HepG2 (cell line): Measurements from ENCODE around the gene MEF2B. TPM values are rescaled to one million over a fixed set of nuclear protein-coding genes. Genes with fewer than 3 reads are reported as not detected.

Experiments used
- ARNTL ChIP-seq: sonication (generic); formaldehyde crosslinking; IDR thresholded peaks from 2 replicates; pipeline ENCODE4 v1.4.0; 2020; ENCODE audit warnings: mild to moderate bottlenecking, missing genetic modification reagents
- ATF7-NPFF ChIP-seq: sonication (generic); formaldehyde crosslinking; IDR thresholded peaks from 2 replicates; pipeline ENCODE4 v1.8.1; 2023; ENCODE audit warnings: mild to moderate bottlenecking, low read depth, missing genetic modification reagents, moderate library complexity
- FOXK1 ChIP-seq: sonication (generic); formaldehyde crosslinking; IDR thresholded peaks from 2 replicates; pipeline ENCODE4 v1.4.0; 2020; ENCODE audit warnings: low read depth, missing genetic modification reagents, borderline replicate concordance
- HNF4G ChIP-seq, 2 experiments: sonication (generic) in 1 of 2; formaldehyde crosslinking in 1 of 2; IDR thresholded peaks; 2 replicates each; pipeline versions ENCODE4 v1.4.0 to v1.6.1; 2011 to 2020; ENCODE audit warnings: borderline replicate concordance in 2 of 2, low read depth in 2 of 2, mild to moderate bottlenecking in 2 of 2, low read length in 1 of 2, missing genetic modification reagents in 1 of 2, moderate library complexity in 1 of 2
- HNRNPLL ChIP-seq: fragments of 200-400 bp; formaldehyde crosslinking; IDR thresholded peaks from 2 replicates; pipeline ENCODE4 v1.6.1; 2017; ENCODE audit warnings: mild to moderate bottlenecking, low read depth, low read length; ENCODE audit not compliant: poor library complexity, severe bottlenecking
- MAZ ChIP-seq, 2 experiments: sonication (generic) in 1 of 2; formaldehyde crosslinking in 1 of 2; IDR thresholded peaks; 2 replicates each; pipeline versions ENCODE4 v1.5.0 to v1.6.1; 2012 to 2020; ENCODE audit warnings: low read depth in 2 of 2, mild to moderate bottlenecking in 2 of 2, borderline replicate concordance in 1 of 2, improper control_type of control experiment in 1 of 2, low read length in 1 of 2, missing genetic modification reagents in 1 of 2, moderate library complexity in 1 of 2
- MYC ChIP-seq: sonication (generic); formaldehyde crosslinking; IDR thresholded peaks from 2 replicates; pipeline ENCODE4 v1.9.0; 2021; ENCODE audit warnings: missing genetic modification reagents, borderline replicate concordance
- NR2F6 ChIP-seq, 2 experiments: IDR thresholded peaks; 2 replicates each; pipeline ENCODE4 v1.6.1; 2016; ENCODE audit warnings: antibody characterized with exemption in 1 of 2, mild to moderate bottlenecking in 1 of 2
- POLR2G ChIP-seq: fragments of 200-400 bp; formaldehyde crosslinking; IDR thresholded peaks from 2 replicates; pipeline ENCODE4 v1.6.1; 2018; ENCODE audit warnings: mild to moderate bottlenecking, low read depth, low read length, moderate library complexity
- RFXANK ChIP-seq: IDR thresholded peaks from 2 replicates; pipeline ENCODE4 v1.6.1; 2016
- SNAPC5 ChIP-seq: sonication (generic); formaldehyde crosslinking; IDR thresholded peaks from 2 replicates; pipeline ENCODE4 v1.8.1; 2023; ENCODE audit warnings: mild to moderate bottlenecking, missing genetic modification reagents, borderline replicate concordance
- ZBTB20 ChIP-seq: sonication (generic); formaldehyde crosslinking; IDR thresholded peaks from 2 replicates; pipeline ENCODE4 v1.8.1; 2023; ENCODE audit warnings: missing genetic modification reagents, low read depth, mild to moderate bottlenecking, borderline replicate concordance
- ZBTB3 ChIP-seq: sonication (generic); formaldehyde crosslinking; IDR thresholded peaks from 2 replicates; pipeline ENCODE4 v1.4.0; 2020; ENCODE audit warnings: low read depth, mild to moderate bottlenecking, moderate library complexity, missing genetic modification reagents, borderline replicate concordance
- ZFP1 ChIP-seq: IDR thresholded peaks from 2 replicates; pipeline ENCODE4 v1.6.1; 2016
- ZFX ChIP-seq: sonication (generic); formaldehyde crosslinking; IDR thresholded peaks from 2 replicates; pipeline ENCODE4 v1.4.0; 2020; ENCODE audit warnings: mild to moderate bottlenecking, low read depth, missing genetic modification reagents, moderate library complexity
- ZNF180 ChIP-seq: sonication (generic); formaldehyde crosslinking; IDR thresholded peaks from 2 replicates; pipeline ENCODE4 v1.4.0; 2020; ENCODE audit warnings: low read depth, missing genetic modification reagents, borderline replicate concordance
- ZNF761 ChIP-seq: sonication (generic); formaldehyde crosslinking; conservative IDR thresholded peaks from 2 replicates; pipeline ENCODE4 v1.4.0; 2020; ENCODE audit warnings: mild to moderate bottlenecking, missing genetic modification reagents
- polyA plus RNA-seq, 8 experiments: library from polyadenylated mRNA; depleted of rRNA in 3 of 8; stranded (reverse) in 7 of 8; unstranded in 1 of 8; fragments of >200 nt; fragmentation: Illumina TruSeq in 4 of 8; extraction: Trizol in 4 of 8; gene quantifications; 2 replicates each; pipeline versions ENCODE4 v1.2.1 to v1.2.3, GENCODE V29; 2011 to 2016; ENCODE audit warnings: low read depth in 4 of 8, missing spikeins in 1 of 8, mixed read lengths in 1 of 8; ENCODE audit not compliant: insufficient read depth in 1 of 8
- total RNA-seq, 5 experiments: library from RNA; depleted of rRNA; stranded (reverse); fragments of >200 nt; fragmentation: Illumina TruSeq; extraction: Trizol; gene quantifications; 2 replicates each; pipeline ENCODE4 v1.2.3, GENCODE V29; 2016; ENCODE audit warnings: low read depth in 1 of 5
- TF ChIP-seq, protein P1 (sequence below): IDR thresholded peaks from 2 replicates; pipeline ENCODE4 v1.6.1; 2016; ENCODE audit warnings: control low read depth
- TF ChIP-seq, protein P2 (sequence below): sonication (generic); formaldehyde crosslinking; IDR thresholded peaks from 2 replicates; pipeline ENCODE4 v1.4.0; 2020; ENCODE audit warnings: missing genetic modification reagents, mild to moderate bottlenecking, borderline replicate concordance
- TF ChIP-seq, protein P3 (sequence below): sonication (generic); formaldehyde crosslinking; IDR thresholded peaks from 2 replicates; pipeline ENCODE4 v1.5.0; 2020; ENCODE audit warnings: mild to moderate bottlenecking, missing genetic modification reagents, borderline replicate concordance

MEF2B gene
- total and polyA plus RNA-seq, 2 of the 13 experiments (the other 11 are each of a cell fraction or from before 2014, with no cell fraction given) = 1.2 to 1.7 TPM

DNA sequence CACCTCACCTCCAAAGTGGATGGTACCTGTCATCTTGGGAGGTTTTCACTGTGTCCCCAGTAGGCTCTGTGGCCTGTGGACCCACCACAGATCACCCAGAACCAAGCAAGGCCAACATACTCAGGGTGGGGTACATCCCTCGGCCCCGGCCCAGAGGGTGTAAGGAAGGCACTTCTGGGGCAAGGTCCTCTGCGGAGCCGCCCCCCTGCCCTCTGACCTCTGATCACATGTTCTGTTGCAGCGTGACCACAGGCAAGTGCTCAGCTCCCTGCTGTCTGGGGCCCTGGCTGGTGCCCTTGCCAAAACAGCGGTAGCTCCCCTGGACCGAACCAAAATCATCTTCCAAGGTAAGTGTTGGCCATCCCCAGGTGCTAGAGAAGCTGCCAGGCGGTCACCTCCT lies 68.5 kb downstream of the MEF2B start (continued):
- TF ChIP-seq MYC (CRISPR knock-in tag) (0 out of 2 replicates have a peak, but pooled peaks have one; percentile 56), ZNF180 (no peak), HNF4G (IDR thresholded peaks at IDR 0.05; ENCODE audit: borderline replicate concordance, low read depth, low read length) (0 out of 2 replicates have a peak, but pooled peaks have one; percentile 13), HNF4G (CRISPR knock-in tag; IDR thresholded peaks at IDR 0.05; ENCODE audit: borderline replicate concordance, low read depth) (no peak), SNAPC5 (no peak), ZBTB20 (CRISPR knock-in tag) (no peak), ZFX (CRISPR knock-in tag) (0 out of 2 replicates have a peak, but pooled peaks have one; percentile 36), ZNF761 (CRISPR knock-in tag) (no peak), POLR2G (no peak), RFXANK (CRISPR knock-in tag) (no peak), HNRNPLL (no peak), NR2F6 (IDR thresholded peaks at IDR 0.05) (peak; percentile 83), NR2F6 (CRISPR knock-in tag; IDR thresholded peaks at IDR 0.05) (peak; percentile 63; the same call in 1 of the 2 replicates), ZFP1 (CRISPR knock-in tag) (no peak), ATF7-NPFF (no peak), MAZ (IDR thresholded peaks at IDR 0.05; ENCODE audit: borderline replicate concordance, low read depth, low read length) (no peak), MAZ (CRISPR knock-in tag; IDR thresholded peaks at IDR 0.05; ENCODE audit: low read depth) (no peak), ZBTB3 (CRISPR knock-in tag) (no peak), FOXK1 (no peak), ARNTL (CRISPR knock-in tag) (no peak)
- TF ChIP-seq, protein P1, sequence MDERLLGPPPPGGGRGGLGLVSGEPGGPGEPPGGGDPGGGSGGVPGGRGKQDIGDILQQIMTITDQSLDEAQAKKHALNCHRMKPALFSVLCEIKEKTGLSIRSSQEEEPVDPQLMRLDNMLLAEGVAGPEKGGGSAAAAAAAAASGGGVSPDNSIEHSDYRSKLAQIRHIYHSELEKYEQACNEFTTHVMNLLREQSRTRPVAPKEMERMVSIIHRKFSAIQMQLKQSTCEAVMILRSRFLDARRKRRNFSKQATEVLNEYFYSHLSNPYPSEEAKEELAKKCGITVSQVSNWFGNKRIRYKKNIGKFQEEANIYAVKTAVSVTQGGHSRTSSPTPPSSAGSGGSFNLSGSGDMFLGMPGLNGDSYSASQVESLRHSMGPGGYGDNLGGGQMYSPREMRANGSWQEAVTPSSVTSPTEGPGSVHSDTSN (CRISPR knock-in tag) = no peak
- TF ChIP-seq, protein P2, sequence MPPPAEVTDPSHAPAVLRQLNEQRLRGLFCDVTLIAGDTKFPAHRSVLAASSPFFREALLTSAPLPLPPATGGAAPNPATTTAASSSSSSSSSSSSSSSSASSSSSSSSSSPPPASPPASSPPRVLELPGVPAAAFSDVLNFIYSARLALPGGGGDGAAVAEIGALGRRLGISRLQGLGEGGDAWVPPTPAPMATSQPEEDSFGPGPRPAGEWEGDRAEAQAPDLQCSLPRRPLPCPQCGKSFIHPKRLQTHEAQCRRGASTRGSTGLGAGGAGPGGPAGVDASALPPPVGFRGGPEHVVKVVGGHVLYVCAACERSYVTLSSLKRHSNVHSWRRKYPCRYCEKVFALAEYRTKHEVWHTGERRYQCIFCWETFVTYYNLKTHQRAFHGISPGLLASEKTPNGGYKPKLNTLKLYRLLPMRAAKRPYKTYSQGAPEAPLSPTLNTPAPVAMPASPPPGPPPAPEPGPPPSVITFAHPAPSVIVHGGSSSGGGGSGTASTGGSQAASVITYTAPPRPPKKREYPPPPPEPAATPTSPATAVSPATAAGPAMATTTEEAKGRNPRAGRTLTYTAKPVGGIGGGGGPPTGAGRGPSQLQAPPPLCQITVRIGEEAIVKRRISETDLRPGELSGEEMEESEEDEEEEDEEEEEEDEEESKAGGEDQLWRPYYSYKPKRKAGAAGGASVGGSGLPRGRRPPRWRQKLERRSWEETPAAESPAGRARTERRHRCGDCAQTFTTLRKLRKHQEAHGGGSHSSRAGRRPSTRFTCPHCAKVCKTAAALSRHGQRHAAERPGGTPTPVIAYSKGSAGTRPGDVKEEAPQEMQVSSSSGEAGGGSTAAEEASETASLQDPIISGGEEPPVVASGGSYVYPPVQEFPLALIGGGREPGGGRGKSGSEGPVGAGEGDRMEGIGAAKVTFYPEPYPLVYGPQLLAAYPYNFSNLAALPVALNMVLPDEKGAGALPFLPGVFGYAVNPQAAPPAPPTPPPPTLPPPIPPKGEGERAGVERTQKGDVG = no peak
- TF ChIP-seq, protein P3, sequence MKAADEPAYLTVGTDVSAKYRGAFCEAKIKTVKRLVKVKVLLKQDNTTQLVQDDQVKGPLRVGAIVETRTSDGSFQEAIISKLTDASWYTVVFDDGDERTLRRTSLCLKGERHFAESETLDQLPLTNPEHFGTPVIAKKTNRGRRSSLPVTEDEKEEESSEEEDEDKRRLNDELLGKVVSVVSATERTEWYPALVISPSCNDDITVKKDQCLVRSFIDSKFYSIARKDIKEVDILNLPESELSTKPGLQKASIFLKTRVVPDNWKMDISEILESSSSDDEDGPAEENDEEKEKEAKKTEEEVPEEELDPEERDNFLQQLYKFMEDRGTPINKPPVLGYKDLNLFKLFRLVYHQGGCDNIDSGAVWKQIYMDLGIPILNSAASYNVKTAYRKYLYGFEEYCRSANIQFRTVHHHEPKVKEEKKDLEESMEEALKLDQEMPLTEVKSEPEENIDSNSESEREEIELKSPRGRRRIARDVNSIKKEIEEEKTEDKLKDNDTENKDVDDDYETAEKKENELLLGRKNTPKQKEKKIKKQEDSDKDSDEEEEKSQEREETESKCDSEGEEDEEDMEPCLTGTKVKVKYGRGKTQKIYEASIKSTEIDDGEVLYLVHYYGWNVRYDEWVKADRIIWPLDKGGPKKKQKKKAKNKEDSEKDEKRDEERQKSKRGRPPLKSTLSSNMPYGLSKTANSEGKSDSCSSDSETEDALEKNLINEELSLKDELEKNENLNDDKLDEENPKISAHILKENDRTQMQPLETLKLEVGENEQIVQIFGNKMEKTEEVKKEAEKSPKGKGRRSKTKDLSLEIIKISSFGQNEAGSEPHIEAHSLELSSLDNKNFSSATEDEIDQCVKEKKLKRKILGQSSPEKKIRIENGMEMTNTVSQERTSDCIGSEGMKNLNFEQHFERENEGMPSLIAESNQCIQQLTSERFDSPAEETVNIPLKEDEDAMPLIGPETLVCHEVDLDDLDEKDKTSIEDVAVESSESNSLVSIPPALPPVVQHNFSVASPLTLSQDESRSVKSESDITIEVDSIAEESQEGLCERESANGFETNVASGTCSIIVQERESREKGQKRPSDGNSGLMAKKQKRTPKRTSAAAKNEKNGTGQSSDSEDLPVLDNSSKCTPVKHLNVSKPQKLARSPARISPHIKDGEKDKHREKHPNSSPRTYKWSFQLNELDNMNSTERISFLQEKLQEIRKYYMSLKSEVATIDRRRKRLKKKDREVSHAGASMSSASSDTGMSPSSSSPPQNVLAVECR (CRISPR knock-in tag) = peak; percentile 20; the same call in 1 of the 2 replicates
